ENCODE measurements around the gene CEP250.

DNA sequence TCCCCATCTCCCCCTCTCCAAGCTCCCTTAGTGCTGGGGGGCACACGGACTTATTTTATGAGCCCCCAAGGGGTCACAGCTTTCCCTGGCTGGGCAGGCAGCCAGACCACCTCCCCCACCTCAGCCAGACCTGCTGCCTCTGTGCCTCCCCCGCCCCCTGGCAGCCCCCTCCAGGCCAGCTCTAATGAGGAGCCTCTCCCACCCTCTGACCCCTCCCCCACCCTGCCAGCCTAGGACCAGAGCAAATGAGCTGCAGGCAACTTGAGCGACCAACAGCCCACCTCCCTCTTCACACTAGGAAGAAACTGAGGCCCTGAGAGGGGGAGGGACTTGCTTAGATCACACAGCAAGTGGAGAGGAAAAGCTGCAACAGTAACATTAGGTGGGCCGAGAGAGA, 19.2 kb upstream of the CEP250 start:
- TF ChIP-seq CTCF (IDR thresholded peaks at IDR 0.05; ENCODE audit: poor library complexity, severe bottlenecking) (no peak), POLR2AphosphoS5 (IDR thresholded peaks at IDR 0.05) (no peak), EZH2 (IDR thresholded peaks at IDR 0.05; ENCODE audit: borderline replicate concordance, insufficient read depth, low read length, poor library complexity, severe bottlenecking) (no peak), TAF1 (IDR thresholded peaks at IDR 0.05; ENCODE audit: low read depth) (no peak), EP300 (conservative IDR thresholded peaks at IDR 0.05; ENCODE audit: poor library complexity, severe bottlenecking) (no peak), MXI1 (conservative IDR thresholded peaks at IDR 0.05; ENCODE audit: poor library complexity, severe bottlenecking) (no peak), RAD21 (conservative IDR thresholded peaks at IDR 0.05) (no peak), SMC3 (conservative IDR thresholded peaks at IDR 0.05; ENCODE audit: poor library complexity) (no peak)
- TF ChIP-seq, protein P1, sequence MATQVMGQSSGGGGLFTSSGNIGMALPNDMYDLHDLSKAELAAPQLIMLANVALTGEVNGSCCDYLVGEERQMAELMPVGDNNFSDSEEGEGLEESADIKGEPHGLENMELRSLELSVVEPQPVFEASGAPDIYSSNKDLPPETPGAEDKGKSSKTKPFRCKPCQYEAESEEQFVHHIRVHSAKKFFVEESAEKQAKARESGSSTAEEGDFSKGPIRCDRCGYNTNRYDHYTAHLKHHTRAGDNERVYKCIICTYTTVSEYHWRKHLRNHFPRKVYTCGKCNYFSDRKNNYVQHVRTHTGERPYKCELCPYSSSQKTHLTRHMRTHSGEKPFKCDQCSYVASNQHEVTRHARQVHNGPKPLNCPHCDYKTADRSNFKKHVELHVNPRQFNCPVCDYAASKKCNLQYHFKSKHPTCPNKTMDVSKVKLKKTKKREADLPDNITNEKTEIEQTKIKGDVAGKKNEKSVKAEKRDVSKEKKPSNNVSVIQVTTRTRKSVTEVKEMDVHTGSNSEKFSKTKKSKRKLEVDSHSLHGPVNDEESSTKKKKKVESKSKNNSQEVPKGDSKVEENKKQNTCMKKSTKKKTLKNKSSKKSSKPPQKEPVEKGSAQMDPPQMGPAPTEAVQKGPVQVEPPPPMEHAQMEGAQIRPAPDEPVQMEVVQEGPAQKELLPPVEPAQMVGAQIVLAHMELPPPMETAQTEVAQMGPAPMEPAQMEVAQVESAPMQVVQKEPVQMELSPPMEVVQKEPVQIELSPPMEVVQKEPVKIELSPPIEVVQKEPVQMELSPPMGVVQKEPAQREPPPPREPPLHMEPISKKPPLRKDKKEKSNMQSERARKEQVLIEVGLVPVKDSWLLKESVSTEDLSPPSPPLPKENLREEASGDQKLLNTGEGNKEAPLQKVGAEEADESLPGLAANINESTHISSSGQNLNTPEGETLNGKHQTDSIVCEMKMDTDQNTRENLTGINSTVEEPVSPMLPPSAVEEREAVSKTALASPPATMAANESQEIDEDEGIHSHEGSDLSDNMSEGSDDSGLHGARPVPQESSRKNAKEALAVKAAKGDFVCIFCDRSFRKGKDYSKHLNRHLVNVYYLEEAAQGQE (IDR thresholded peaks at IDR 0.05; ENCODE audit: borderline replicate concordance) = no peak

Data from neural cell (in vitro differentiated cells).